Endothelial cell of umbilical vein (primary cell): ENCODE data around the gene FAM216A. TPM values are rescaled to one million over a fixed set of nuclear protein-coding genes. Genes with fewer than 3 reads are reported as not detected.

Experiments
- BruUV-seq: library from RNA; stranded (reverse); fragments of 400-500 nt; replicated peaks from 2 replicates; lab custom pipeline; 2021; lab: Mats Ljungman, UMichigan
- CTCF ChIA-PET: fragments of 300-600, 350-600 bp; sonication (Branson Sonifier 250); formaldehyde crosslinking; loops from one replicate; lab custom pipeline; 2021; ENCODE audit warnings: antibody characterized with exemption, inconsistent platforms; lab: Charles Lee
- POLR2A ChIA-PET: fragments of 300-600, 350-600 bp; sonication (Branson Sonifier 250); formaldehyde crosslinking; loops from one replicate; lab custom pipeline; 2021; ENCODE audit warnings: antibody characterized with exemption, inconsistent platforms; lab: Charles Lee
- DNase-seq: peaks from one replicate; pipeline ENCODE4 v3.0.0-alpha.2; 2011; ENCODE audit warnings: low read depth, low spot score
- FAIRE-seq: peaks from 2 replicates; lab custom pipeline; 2011; peaks lifted over from hg19 to GRCh38; lab: Jason Lieb, UNC
- H2AFZ ChIP-seq: 2 replicates; pipeline ENCODE4 v1.6.0; 2012; ENCODE audit warnings: low read depth, low read length, control low read depth, inconsistent platforms
- H3K27ac ChIP-seq: 2 replicates; pipeline ENCODE4 v1.5.1; 2011; ENCODE audit warnings: low read depth, mild to moderate bottlenecking, control low read depth, low read length, moderate library complexity; ENCODE audit not compliant: insufficient read depth
- H3K27me3 ChIP-seq, 2 experiments: 2 replicates each; pipeline versions ENCODE4 v1.6.0 to v1.6.1; 2011; ENCODE audit warnings: low read length in 2 of 2, mixed read lengths in 1 of 2; ENCODE audit not compliant: control insufficient read depth in 2 of 2, insufficient read depth in 2 of 2
- H3K36me3 ChIP-seq, 2 experiments: 2 replicates in 1 of 2; 3 replicates in 1 of 2; pipeline ENCODE4 v1.5.1; 2011; ENCODE audit warnings: low read length in 2 of 2, mild to moderate bottlenecking in 1 of 2, moderate library complexity in 1 of 2; ENCODE audit not compliant: control insufficient read depth in 2 of 2, insufficient read depth in 2 of 2; ENCODE audit errors: extremely low read depth in 1 of 2
- H3K4me1 ChIP-seq: 3 replicates; pipeline ENCODE4 v1.5.1; 2011; ENCODE audit warnings: mild to moderate bottlenecking, low read length; ENCODE audit not compliant: control insufficient read depth, insufficient read depth; ENCODE audit errors: extremely low read depth
- H3K4me2 ChIP-seq: 2 replicates; pipeline ENCODE4 v1.6.1; 2011; ENCODE audit warnings: low read length, control low read depth, mixed read lengths; ENCODE audit not compliant: insufficient read depth
- H3K4me3 ChIP-seq, 3 experiments: fragments of 200-600 bp in 1 of 3; sonication (generic), shearing (Covaris generic) in 1 of 3; replicated peaks in 1 of 3; 2 replicates each; pipeline ENCODE4 v1.5.1; 2011 to 2016; ENCODE audit warnings: control low read depth in 3 of 3, low read length in 3 of 3, mild to moderate bottlenecking in 2 of 3, inconsistent platforms in 1 of 3, low read depth in 1 of 3, moderate library complexity in 1 of 3; ENCODE audit not compliant: insufficient read depth in 1 of 3
- H3K79me2 ChIP-seq: 2 replicates; pipeline ENCODE4 v1.6.0; 2012; ENCODE audit warnings: low read length, inconsistent platforms; ENCODE audit not compliant: control insufficient read depth, insufficient read depth
- H3K9ac ChIP-seq: replicated peaks from 2 replicates; pipeline ENCODE3; 2011; ENCODE audit warnings: low read length, control low read depth; ENCODE audit not compliant: insufficient read depth; ENCODE audit errors: extremely low read depth
- H3K9me1 ChIP-seq: replicated peaks from 3 replicates; pipeline ENCODE4 v1.6.0; 2011; ENCODE audit warnings: mild to moderate bottlenecking, low read length; ENCODE audit not compliant: control insufficient read depth, insufficient read depth; ENCODE audit errors: extremely low read depth
- H3K9me3 ChIP-seq: replicated peaks from 2 replicates; pipeline ENCODE4 v1.5.1; 2012; ENCODE audit warnings: low read length, inconsistent platforms; ENCODE audit not compliant: control insufficient read depth, insufficient read depth
- H4K20me1 ChIP-seq: replicated peaks from 2 replicates; pipeline ENCODE3; 2011; ENCODE audit warnings: mild to moderate bottlenecking, low read length; ENCODE audit not compliant: control insufficient read depth, insufficient read depth; ENCODE audit errors: extremely low read depth
- CTCF ChIP-seq, 2 donors: IDR thresholded peaks; 1 replicate in 1 of 2; 2 replicates in 1 of 2; pipeline ENCODE4 v1.5.1; 2011; ENCODE audit warnings: low read length in 2 of 2, mild to moderate bottlenecking in 2 of 2, moderate library complexity in 2 of 2, control low read depth in 1 of 2, inconsistent platforms in 1 of 2, low read depth in 1 of 2; ENCODE audit not compliant: insufficient read depth in 1 of 2; ENCODE audit errors: extremely low read depth in 1 of 2
- EZH2 ChIP-seq: IDR thresholded peaks from 2 replicates; pipeline ENCODE4 v1.6.1; 2012; ENCODE audit warnings: borderline replicate concordance, low read depth, mild to moderate bottlenecking, moderate library complexity, low read length, inconsistent platforms; ENCODE audit not compliant: severe bottlenecking
- FOS ChIP-seq: IDR thresholded peaks from 2 replicates; pipeline ENCODE4 v1.6.1; 2011; ENCODE audit warnings: mild to moderate bottlenecking, low read length, moderate library complexity, borderline replicate concordance; ENCODE audit not compliant: insufficient read depth
- JUN ChIP-seq: IDR thresholded peaks from 2 replicates; pipeline ENCODE4 v1.6.1; 2011; ENCODE audit warnings: borderline replicate concordance, low read depth; ENCODE audit not compliant: insufficient read length, insufficient read depth
- MAX ChIP-seq: IDR thresholded peaks from 2 replicates; pipeline ENCODE4 v1.6.1; 2011; ENCODE audit not compliant: insufficient read depth, insufficient read length
- MYC ChIP-seq: IDR thresholded peaks from one replicate; pipeline ENCODE4 v1.6.1; 2011; ENCODE audit warnings: mild to moderate bottlenecking, low read depth, low read length
- POLR2A ChIP-seq: IDR thresholded peaks from 2 replicates; pipeline ENCODE4 v1.6.1; 2012; ENCODE audit warnings: low read depth, mild to moderate bottlenecking, control low read depth, low read length
- POLR2AphosphoS5 ChIP-seq: IDR thresholded peaks from 2 replicates; pipeline ENCODE4 v1.6.1; 2012; ENCODE audit warnings: low read depth, mild to moderate bottlenecking, control low read depth, low read length, moderate library complexity; ENCODE audit not compliant: insufficient read depth
- dilution Hi-C: fragments of 300-500 bp; cut with MboI; formaldehyde crosslinking; loops from one replicate; pipeline ENCODE4 v1.15.0; 2019; ENCODE audit warnings: low sequenced_read_pairs; ENCODE audit not compliant: extremely low pct_ligation_motif_present
- intact Hi-C: fragments of 100-400 bp; cut with micrococcal nuclease; formaldehyde crosslinking; loops from one replicate; pipeline ENCODE4 v1.10.0; 2022
- polyA plus RNA-seq, 4 experiments: library from polyadenylated mRNA; depleted of rRNA in 3 of 4; stranded (reverse) in 3 of 4; unstranded in 1 of 4; fragments of >200 nt; gene quantifications; 2 replicates each; pipeline versions ENCODE4 v1.2.1 to v1.2.3, GENCODE V29; 2011 to 2012; ENCODE audit warnings: missing spikeins in 1 of 4
- total RNA-seq: library from RNA; stranded (reverse); gene quantifications from 2 replicates; pipeline ENCODE4 v1.2.3, GENCODE V29; 2021

FAM216A gene
- total and polyA plus RNA-seq, 2 donors (not counting 3 experiments of a cell fraction or from before 2014, with no cell fraction given) = 11.6 to 11.7 TPM

GRCh38 chr12:110513842-110514241 is 45.2 kb downstream of the FAM216A start:
- Histone ChIP-seq H3K27ac (no peak overlapping the region), H3K79me2 (no peaks in the 10 kb centered on the region), H3K36me3 (no peaks in the 10 kb centered on the region), H3K9me3 (no peaks in the 10 kb centered on the region), H3K4me1 (no peaks in the 10 kb centered on the region), H3K9me1 (no peaks in the 10 kb centered on the region), H4K20me1 (no peaks in the 10 kb centered on the region), H3K9ac (no peak overlapping the region), H2AFZ (no peak overlapping the region), H3K4me2 (no peak overlapping the region), H3K4me3 (no peak overlapping the region), H3K27me3 (no peaks in the 10 kb centered on the region)
- intact Hi-C loops = loop anchor here (2.0 kb wide), 2 partner anchors 29 to 313 kb away; no protein-coding TSS in a partner anchor
- DNase-seq (no peak), FAIRE-seq (no peak)
- dilution Hi-C loops = no loop called here
- TF ChIP-seq MAX = no peak
- TF ChIP-seq FOS = no peak
- TF ChIP-seq CTCF (IDR thresholded peaks at IDR 0.05; ENCODE audit: extremely low read depth in 1 of 2, insufficient read depth in 1 of 2, low read depth in 1 of 2, low read length in 2 of 2) = no peak
- TF ChIP-seq JUN = no peak
- TF ChIP-seq POLR2AphosphoS5 = no peak
- no peak for TF ChIP-seq POLR2A
- no peak for TF ChIP-seq MYC
- no peak for TF ChIP-seq EZH2
- POLR2A ChIA-PET = no interaction called here
- BruUV-seq = no TSS peak
- CTCF ChIA-PET = interaction anchor here (1.0 to 5.5 kb wide), 10 partner anchors 10 to 374 kb away, joined by 3 to 117 read pairs (median 4); partner anchors contain the start of genes ARPC3, FAM216A and GPN3
